HepG2 (cell line): Measurements from ENCODE around the gene IPMK. TPM values are rescaled to one million over a fixed set of nuclear protein-coding genes. Genes with fewer than 3 reads are reported as not detected.

Experiments
- ATAC-seq: fragments of 200-7000 bp; cut with Tn5 transposase; 3 replicates; pipeline ENCODE4 v1.9.1; 2020; ENCODE audit warnings: mild to moderate bottlenecking, moderate library complexity
- BruUV-seq: library from RNA; stranded (reverse); fragments of 400-500 nt; replicated peaks from 2 replicates; lab custom pipeline; 2021; lab: Mats Ljungman, UMichigan
- CTCF ChIA-PET: fragments of 300-600 bp; formaldehyde crosslinking; extraction: SDS; loops from one replicate; lab custom pipeline; 2021; ENCODE audit warnings: low total read pairs, inconsistent platforms, low intra/inter-chr PET ratio; lab: Yijun Ruan, JAX
- POLR2A ChIA-PET: fragments of 350-600 bp; sonication (Branson Sonifier 250); formaldehyde crosslinking; loops from one replicate; lab custom pipeline; 2020; ENCODE audit warnings: antibody characterized with exemption, inconsistent platforms; lab: Yijun Ruan, JAX
- DNase-seq: peaks from one replicate; pipeline ENCODE4 v3.0.0-alpha.2; 2015; ENCODE audit warnings: low spot score
- FAIRE-seq: peaks from 3 replicates; lab custom pipeline; 2011; peaks lifted over from hg19 to GRCh38; lab: Jason Lieb, UNC
- H2AFZ ChIP-seq: one replicate; pipeline ENCODE4 v1.6.1; 2011; ENCODE audit warnings: low read length, inconsistent platforms
- H3K27ac ChIP-seq: fragments of 300-600 bp; 3 replicates; pipeline ENCODE4 v1.8.0; 2011; ENCODE audit warnings: mixed run types, mild to moderate bottlenecking, mixed read lengths, low read length, inconsistent platforms; ENCODE audit not compliant: insufficient read depth; ENCODE audit errors: extremely low read length
- H3K27me3 ChIP-seq, 2 experiments: fragments of 200-600 bp in 1 of 2; 2 replicates in 1 of 2; 3 replicates in 1 of 2; pipeline versions ENCODE4 v1.6.0 to v1.8.0; 2011; ENCODE audit warnings: low read length in 2 of 2, mild to moderate bottlenecking in 2 of 2, moderate library complexity in 2 of 2, inconsistent platforms in 1 of 2; ENCODE audit not compliant: insufficient read depth in 2 of 2, control insufficient read depth in 1 of 2
- H3K36me3 ChIP-seq, 2 experiments: fragments of 200-600 bp in 1 of 2; replicated peaks in 1 of 2; 2 replicates in 1 of 2; 3 replicates in 1 of 2; pipeline versions ENCODE4 v1.5.1 to v1.8.0; 2011; ENCODE audit warnings: low read length in 2 of 2, inconsistent platforms in 1 of 2; ENCODE audit not compliant: insufficient read depth in 2 of 2, control insufficient read depth in 1 of 2
- H3K4me1 ChIP-seq: 2 replicates; pipeline ENCODE4 v1.5.1; 2012; ENCODE audit warnings: low read length, inconsistent platforms; ENCODE audit not compliant: insufficient read depth
- H3K4me2 ChIP-seq: 2 replicates; pipeline ENCODE4 v1.6.0; 2011; ENCODE audit warnings: low read depth, low read length, inconsistent platforms
- H3K4me3 ChIP-seq, 3 experiments: fragments of 200-600 bp in 1 of 3; sonication (generic), shearing (Covaris generic) in 1 of 3; replicated peaks in 1 of 3; 2 replicates each; pipeline ENCODE4 v1.5.1; 2011 to 2016; ENCODE audit warnings: low read length in 3 of 3, inconsistent platforms in 2 of 3, low read depth in 2 of 3, mild to moderate bottlenecking in 2 of 3, control low read depth in 1 of 3, mixed read lengths in 1 of 3; ENCODE audit not compliant: insufficient read depth in 1 of 3
- H3K79me2 ChIP-seq: one replicate; pipeline ENCODE4 v1.6.1; 2011; ENCODE audit warnings: low read length, inconsistent platforms; ENCODE audit not compliant: insufficient read depth
- H3K9ac ChIP-seq: 2 replicates; pipeline ENCODE4 v1.6.0; 2011; ENCODE audit warnings: mild to moderate bottlenecking, low read depth, low read length, inconsistent platforms; ENCODE audit not compliant: insufficient read depth
- H3K9me3 ChIP-seq: 2 replicates; pipeline ENCODE4 v1.5.1; 2012; ENCODE audit warnings: mild to moderate bottlenecking, low read length
- H4K20me1 ChIP-seq: 2 replicates; pipeline ENCODE4 v1.6.0; 2011; ENCODE audit warnings: inconsistent platforms, mild to moderate bottlenecking, low read length, moderate library complexity; ENCODE audit not compliant: insufficient read depth
- ADNP ChIP-seq: sonication (generic); formaldehyde crosslinking; IDR thresholded peaks from 2 replicates; pipeline ENCODE4 v1.4.0; 2020; ENCODE audit warnings: missing genetic modification reagents
- RBFOX2 ChIP-seq: fragments of 200-400 bp; formaldehyde crosslinking; IDR thresholded peaks from 2 replicates; pipeline ENCODE4 v1.6.1; 2017; ENCODE audit warnings: low read depth, mild to moderate bottlenecking, low read length
- ZSCAN22 ChIP-seq: sonication (generic); formaldehyde crosslinking; IDR thresholded peaks from 2 replicates; pipeline ENCODE4 v1.4.0; 2020; ENCODE audit warnings: mild to moderate bottlenecking, missing genetic modification reagents
- WGBS: methylation state at CpG from one replicate; pipeline ENCODE4 v1.1.6; 2017; ENCODE audit warnings: low lambda C conversion rate; 5-methylcytosine and 5-hydroxymethylcytosine counted together
- in situ Hi-C: cut with HindIII; loops from 2 replicates; pipeline ENCODE4 v1.10.0; 2017; ENCODE audit warnings: low pct_unique_long_range_greater_than_20kb; ENCODE audit not compliant: extremely low pct_ligation_motif_present
- intact Hi-C: fragments of 100-400 bp; cut with micrococcal nuclease; formaldehyde crosslinking; loops from one replicate; pipeline ENCODE4 v1.10.0; 2022; ENCODE audit not compliant: unreplicated experiment
- polyA plus RNA-seq, 8 experiments: library from polyadenylated mRNA; depleted of rRNA in 3 of 8; stranded (reverse) in 7 of 8; unstranded in 1 of 8; fragments of >200 nt; fragmentation: Illumina TruSeq in 4 of 8; extraction: Trizol in 4 of 8; gene quantifications; 2 replicates each; pipeline versions ENCODE4 v1.2.1 to v1.2.3, GENCODE V29; 2011 to 2016; ENCODE audit warnings: low read depth in 4 of 8, missing spikeins in 1 of 8, mixed read lengths in 1 of 8; ENCODE audit not compliant: insufficient read depth in 1 of 8
- total RNA-seq, 5 experiments: library from RNA; depleted of rRNA; stranded (reverse); fragments of >200 nt; fragmentation: Illumina TruSeq; extraction: Trizol; gene quantifications; 2 replicates each; pipeline ENCODE4 v1.2.3, GENCODE V29; 2016; ENCODE audit warnings: low read depth in 1 of 5
- TF ChIP-seq, protein P1 (sequence below): sonication (generic); formaldehyde crosslinking; IDR thresholded peaks from 2 replicates; pipeline ENCODE4 v1.8.0; 2022; ENCODE audit warnings: missing genetic modification reagents, low read depth, mild to moderate bottlenecking, borderline replicate concordance

The IPMK gene
- total and polyA plus RNA-seq, 2 of the 13 experiments (the other 11 are each of a cell fraction or from before 2014, with no cell fraction given): 2.7 to 3.9 TPM

DNA sequence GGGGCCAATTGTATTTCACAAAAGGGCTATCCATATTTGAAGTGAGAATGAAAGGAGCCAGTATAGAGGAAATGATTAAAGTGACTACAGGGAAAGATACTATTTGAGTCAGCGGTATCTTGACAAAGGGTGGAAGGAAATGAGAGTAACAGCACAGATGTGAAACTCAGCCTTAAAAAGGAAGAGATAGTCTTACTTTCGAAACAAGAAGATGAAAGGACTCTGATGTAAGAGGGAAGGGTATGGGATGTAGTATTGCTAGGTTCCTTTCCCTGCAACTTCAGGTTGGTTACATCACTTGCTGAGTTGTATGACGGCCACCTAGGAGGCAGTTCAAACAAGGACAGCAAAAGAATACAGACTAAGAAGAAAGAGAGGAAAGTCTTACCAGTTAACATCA lies 14.9 kb upstream of the IPMK start:
- H3K4me1 ChIP-seq: no peaks in the 10 kb centered on the region
- WGBS: 96% methylated on average over 3 of the region's 3 CpGs
- no TSS peak for BruUV-seq

DNA sequence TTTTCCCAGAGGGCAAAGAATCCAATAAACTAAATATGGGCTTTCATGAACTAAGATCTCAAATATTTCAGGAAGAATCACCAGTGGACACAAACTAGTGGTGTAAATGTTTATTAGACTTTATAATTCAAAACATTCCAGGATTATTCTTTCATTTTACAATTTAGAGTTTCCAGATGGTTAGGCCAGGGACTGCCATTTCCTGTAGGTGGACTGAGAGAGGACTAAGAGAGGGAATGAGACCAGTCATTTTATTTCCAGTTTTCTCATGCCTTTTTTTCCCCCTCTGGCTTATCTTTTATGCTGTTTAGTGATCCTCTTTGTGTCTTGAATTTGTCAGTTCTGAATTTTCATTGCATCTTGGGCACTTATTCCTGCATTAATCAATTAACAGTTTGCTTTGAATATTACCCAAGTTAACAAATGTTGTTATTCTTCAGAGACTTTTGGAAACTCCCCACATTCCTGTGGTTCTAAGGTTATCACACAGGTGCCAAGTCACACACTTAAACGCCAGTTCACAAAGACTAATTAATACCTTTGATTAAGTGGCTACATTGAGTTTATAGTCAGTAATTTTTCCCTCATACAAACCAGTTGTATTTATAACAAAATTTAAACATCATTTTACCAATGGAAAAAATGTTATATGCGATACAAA lies 13.5 kb upstream of the IPMK start:
- ChIA-PET POLR2A (no interaction called here), CTCF (no interaction called here)
- FAIRE-seq (no peak), ATAC-seq (no peak), DNase-seq (no peak)
- in situ Hi-C loops (no loop called here), intact Hi-C loops (no loop called here)
- 0 out of 2 replicates have a peak, but pooled peaks have one; percentile 22 for TF ChIP-seq RBFOX2
- TF ChIP-seq, protein P1, sequence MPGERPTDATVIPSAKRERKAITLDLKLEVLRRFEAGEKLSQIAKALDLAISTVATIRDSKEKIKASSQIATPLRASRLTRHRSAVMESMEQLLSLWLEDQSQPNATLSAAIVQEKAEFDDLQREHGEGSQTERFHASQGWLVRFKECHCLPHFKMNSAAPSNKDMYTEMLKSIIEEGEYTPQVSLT (CRISPR knock-in tag): no peak
- H3K36me3 ChIP-seq: peaks cover 0 to 33% of the 10 kb centered on the region in 2 experiments; a peak in 4 of 5 replicates
- H3K4me1 ChIP-seq: no peaks in the 10 kb centered on the region
- no peaks in the 10 kb centered on the region; a peak in 1 of 5 replicates for H3K27me3 ChIP-seq
- no peak overlapping the region for H2AFZ ChIP-seq
- no peaks in the 10 kb centered on the region for H4K20me1 ChIP-seq
- no peak overlapping the region for H3K9ac ChIP-seq
- no peaks in the 10 kb centered on the region for H3K79me2 ChIP-seq
- H3K4me3 ChIP-seq: no peak overlapping the region
- BruUV-seq: no TSS peak
- no peaks in the 10 kb centered on the region for H3K9me3 ChIP-seq
- H3K27ac ChIP-seq: no peak overlapping the region
- 94% methylated on average over 2 of the region's 2 CpGs for WGBS
- H3K4me2 ChIP-seq: no peak overlapping the region

More for the DNA sequence above, 14.9 kb upstream of the IPMK start:
- POLR2A ChIA-PET: interaction anchor here (2.8 kb wide), 1 partner anchor 13 kb away, joined by 7 read pairs; the partner anchor contains the start of gene CISD1
- TF ChIP-seq ZSCAN22 (CRISPR knock-in tag) (no peak), ADNP (no peak)
- TF ChIP-seq, all 625 proteins: peak for 0
- no peaks in the 10 kb centered on the region; a peak in 1 of 5 replicates for H3K27me3 ChIP-seq
- H3K27ac ChIP-seq: no peak overlapping the region
- CTCF ChIA-PET: no interaction called here
- no peak overlapping the region for H3K4me2 ChIP-seq
- H3K36me3 ChIP-seq: peaks cover 0 to 29% of the 10 kb centered on the region in 2 experiments; a peak in 4 of 5 replicates
- FAIRE-seq: no peak
- no peak for DNase-seq
- H4K20me1 ChIP-seq: no peaks in the 10 kb centered on the region
- no peak overlapping the region for H3K4me3 ChIP-seq
- H2AFZ ChIP-seq: no peak overlapping the region
- intact Hi-C loops (no loop called here), in situ Hi-C loops (no loop called here)
- no peak overlapping the region for H3K9ac ChIP-seq
- no peaks in the 10 kb centered on the region for H3K9me3 ChIP-seq
- no peaks in the 10 kb centered on the region for H3K79me2 ChIP-seq
- no peak for ATAC-seq
